NCI-H1930 (cell line): ENCODE data around the gene HMX2.
"Not testable (repeated sequence)": the region's sequence is repeated elsewhere in the genome, so short reads cannot be mapped to it uniquely, and the experiment has no call there.

Experiments
- DNase-seq, 2 experiments: peaks; one replicate each; lab custom pipeline; 2025; lab: John Stamatoyannopoulos, UW

Gene HMX2

DNA sequence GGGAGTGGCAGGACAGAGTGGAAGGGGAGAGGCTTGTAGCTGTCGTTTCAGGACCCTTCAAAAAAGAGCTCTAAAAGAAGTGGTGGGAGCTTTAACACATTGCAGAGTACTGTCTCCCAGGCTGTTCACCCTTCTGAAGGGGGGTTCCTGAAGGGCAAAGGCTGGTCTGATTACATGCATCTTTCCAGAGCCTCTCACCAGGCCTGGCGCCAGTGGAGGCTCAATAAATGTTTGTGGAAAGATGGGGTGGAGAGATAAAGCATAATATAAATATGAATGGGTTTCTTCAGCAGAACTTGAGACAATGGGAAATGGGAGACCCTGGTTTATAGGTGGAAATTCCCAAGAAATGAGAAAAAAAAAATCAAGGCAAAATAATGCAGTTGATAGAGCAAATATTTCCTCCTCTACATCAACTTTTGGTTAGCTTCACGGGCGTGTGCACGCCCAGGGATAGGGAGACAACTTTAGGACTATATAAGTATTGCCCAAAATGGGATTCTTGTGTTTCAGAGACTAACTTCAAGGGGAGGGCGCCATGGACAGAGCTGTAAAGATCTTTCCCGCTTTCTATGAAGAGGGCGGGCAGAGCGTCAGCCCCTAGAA, 5.7 kb downstream of the HMX2 start:
- no peak for DNase-seq

DNA sequence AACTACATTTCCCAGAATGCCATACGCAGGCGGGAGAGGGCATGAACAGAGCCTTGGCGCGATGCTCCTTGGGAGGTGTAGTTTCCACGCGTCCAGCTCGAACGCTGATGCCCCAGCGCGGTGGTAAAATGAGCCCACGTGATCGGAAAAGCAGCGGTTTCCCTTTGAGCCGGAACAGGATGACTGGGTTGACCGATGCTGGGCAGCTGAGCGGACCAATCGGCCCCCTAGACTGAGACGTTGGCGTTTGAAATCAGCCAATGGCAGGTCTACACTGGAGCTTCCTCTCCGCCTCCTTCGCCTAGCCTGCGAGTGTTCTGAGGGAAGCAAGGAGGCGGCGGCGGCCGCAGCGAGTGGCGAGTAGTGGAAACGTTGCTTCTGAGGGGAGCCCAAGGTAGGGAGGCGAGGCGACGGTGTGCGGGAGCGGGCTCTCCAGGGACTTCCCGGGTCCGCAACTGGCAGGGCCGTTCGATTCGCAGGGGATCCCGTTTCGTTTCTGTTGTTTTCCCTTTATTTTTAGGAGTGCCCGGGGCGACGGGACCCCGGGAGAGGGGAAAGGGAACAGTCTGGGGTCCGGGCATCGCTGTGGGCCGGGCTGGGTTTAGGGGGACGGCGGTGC, 6.3 kb downstream of the HMX2 start, which contains the start of gene BUB3:
Gene BUB3, plus strand, starts transcription at position 311 of the 619 bp plus-strand sequence. CDS start 516 bp downstream, outside the sequence.
- DNase-seq, result peak; percentile 96 to 97

DNA sequence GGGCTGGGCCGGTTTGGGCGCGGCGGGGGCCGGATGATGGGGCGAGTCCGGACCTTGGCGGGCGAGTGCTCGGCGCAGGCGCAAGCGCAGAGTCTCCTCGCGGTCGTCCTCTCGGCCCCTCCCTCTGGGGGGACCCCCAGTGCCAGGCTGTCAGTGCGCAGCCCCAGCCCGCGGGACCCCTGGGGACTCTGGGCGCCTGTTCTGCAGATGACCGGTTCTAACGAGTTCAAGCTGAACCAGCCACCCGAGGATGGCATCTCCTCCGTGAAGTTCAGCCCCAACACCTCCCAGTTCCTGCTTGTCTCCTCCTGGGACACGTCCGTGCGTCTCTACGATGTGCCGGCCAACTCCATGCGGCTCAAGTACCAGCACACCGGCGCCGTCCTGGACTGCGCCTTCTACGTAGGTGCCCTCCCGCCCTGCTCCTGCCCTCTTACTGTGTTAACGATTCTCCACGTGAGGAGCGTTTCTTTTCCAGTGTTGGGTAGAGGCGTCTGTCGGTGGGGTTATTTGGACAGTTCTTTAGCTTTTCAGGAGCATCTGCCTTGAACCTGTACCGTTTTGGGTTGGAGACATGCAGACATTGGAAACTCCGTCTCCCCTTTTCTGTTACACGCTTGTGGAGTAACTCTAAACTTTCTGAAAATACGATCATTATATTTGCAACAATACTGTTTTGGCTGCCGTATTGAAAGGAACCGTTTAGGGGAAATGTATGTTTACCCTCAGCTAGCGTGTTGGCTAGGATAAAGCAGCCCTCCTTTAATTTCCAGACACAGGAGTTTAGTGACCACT, 7.0 kb downstream of the HMX2 start:
- DNase-seq, result peak in 1 of 2 experiments; percentile 37

DNA sequence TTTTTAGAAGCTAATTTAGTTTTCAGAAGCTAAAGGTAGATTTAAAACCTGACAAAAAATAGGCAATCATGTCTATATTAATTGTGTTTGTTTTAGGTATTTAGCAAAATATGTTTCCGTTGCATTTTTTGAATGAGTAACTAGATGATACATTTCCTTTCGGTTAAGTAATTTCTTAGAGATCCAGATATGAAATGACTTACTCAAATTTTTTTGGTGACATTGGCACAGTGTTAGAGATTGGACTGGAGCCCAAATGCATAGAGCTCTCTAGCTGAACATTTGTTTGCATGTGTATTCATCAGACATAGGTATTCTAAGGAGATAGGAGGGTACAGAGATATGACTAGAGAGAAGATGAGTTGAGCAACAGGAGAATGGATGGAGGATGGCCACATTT, 8.1 kb downstream of the HMX2 start:
- no peak for DNase-seq

DNA sequence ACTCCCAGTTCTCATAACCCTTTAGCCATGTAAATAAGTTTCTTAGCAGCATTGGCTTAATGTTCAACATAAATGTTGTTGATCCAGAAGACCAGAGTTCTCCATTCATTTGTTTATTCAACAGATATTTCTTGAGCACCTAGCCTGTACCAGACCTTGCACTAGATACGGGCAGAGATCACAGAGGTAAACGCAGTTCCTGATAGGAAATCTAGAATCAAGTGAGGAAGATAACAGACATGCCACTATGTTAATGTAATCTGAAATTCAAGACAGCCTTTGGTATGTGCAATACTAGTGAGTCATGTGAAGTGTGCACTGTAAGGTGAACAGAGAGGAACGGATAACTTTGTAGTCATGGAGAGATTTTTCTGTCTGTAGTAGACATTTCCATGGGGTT, 9.3 kb downstream of the HMX2 start:
- DNase-seq, result no peak

DNA sequence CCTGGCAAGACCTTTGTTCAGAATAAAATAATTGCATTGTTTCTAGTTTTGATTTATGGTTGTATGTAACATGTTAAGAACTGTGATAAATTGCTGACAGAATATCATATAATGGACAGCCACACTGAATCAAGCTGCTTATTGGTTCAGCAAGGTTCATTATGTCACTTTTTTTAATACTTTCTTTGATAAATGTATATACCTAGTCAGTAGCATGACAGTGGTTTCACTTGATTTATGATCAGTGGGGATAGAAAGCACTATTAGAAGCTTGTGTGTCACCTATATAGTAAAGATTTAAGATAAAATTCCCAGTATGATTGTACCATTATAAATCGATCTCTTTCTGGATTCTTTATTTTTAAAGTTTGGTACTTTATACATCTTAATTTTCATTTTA, 10.7 kb downstream of the HMX2 start:
- no peak for DNase-seq

DNA sequence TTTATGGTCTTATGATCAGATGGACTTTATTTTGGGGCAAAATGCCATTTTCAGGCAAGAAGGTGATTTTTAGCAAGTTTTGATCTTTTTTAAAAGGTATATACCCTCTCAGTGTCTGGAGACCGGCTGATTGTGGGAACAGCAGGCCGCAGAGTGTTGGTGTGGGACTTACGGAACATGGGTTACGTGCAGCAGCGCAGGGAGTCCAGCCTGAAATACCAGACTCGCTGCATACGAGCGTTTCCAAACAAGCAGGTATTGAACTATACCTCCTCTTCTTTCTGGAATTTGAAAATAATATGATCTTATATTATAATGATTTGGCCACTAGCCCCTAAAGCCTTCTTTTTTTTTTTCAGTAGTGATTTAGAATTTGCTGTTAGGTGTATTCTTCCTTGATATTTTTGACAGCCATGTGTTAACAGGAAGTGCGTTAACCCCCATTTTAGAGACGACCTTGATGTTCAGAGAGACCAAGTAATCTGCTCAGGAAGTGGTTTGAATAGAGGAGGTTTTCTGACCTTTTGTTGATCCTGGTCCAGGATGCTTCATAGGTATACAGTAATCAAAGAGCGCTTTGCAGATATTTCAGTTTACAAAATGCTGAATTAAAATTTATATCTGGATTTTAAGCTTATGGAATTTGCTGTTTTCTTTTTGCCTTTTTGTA, 12.5 kb downstream of the HMX2 start:
- no peak for DNase-seq

DNA sequence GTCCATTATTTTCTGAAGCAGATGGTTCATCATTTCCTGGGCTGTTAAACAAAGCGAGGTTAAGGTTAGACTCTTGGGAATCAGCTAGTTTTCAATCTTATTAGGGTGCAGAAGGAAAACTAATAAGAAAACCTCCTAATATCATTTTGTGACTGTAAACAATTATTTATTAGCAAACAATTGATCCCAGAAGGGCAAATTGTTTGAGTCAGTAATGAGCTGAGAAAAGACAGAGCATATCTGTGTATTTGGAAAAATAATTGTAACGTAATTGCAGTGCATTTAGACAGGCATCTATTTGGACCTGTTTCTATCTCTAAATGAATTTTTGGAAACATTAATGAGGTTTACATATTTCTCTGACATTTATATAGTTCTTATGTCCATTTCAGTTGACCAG, 16.4 kb downstream of the HMX2 start:
- no peak for DNase-seq

DNA sequence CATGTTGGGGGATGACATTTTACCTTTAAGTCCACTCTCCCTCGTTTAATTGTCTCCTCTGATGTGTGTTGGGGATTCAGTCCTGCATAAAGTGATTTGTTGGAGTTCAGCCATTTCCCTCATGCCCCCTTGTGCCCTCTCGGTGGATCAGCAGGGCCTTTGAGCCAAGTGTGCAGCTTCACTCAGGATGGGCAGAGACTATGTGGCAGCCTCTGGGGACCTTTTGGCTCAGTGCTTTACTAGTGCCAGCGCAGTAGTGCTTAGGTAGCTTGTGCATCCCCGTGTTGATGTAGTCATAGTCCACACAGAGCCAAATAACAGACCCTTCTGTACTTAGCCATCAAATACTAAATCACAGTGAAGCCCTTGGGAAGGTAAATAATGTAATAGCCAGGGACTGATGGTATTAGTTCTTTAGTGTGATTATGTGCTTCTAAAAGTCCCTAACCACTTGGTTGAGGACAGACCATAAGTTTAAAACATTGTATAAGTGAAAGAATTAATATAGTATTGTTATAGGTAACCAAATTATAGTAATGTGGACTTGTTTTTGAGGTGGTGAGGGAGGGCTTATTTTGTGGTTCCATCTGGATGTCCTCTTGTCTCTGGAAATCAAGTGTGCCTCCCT, 17.6 kb downstream of the HMX2 start:
- no peak for DNase-seq

DNA sequence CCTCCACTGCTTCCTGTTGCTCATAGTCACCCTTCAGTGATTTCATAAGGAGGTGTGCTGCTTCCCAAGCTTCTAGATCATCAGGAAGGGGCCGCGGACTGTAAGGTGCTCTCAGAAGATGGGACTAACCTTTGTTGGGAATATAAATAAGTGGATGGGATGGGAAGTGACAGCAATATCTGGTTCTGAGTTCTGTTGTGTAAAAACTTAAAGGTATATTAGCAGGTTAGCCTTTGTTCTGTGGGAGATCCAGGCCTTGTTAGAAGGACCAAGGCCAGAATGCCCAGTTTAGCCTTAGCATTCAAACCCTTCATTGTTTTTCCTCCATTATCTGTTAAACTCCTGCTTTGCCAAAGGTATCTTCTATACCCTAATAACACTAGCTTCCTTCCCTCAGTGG, 18.7 kb downstream of the HMX2 start:
- DNase-seq, result no peak

DNA sequence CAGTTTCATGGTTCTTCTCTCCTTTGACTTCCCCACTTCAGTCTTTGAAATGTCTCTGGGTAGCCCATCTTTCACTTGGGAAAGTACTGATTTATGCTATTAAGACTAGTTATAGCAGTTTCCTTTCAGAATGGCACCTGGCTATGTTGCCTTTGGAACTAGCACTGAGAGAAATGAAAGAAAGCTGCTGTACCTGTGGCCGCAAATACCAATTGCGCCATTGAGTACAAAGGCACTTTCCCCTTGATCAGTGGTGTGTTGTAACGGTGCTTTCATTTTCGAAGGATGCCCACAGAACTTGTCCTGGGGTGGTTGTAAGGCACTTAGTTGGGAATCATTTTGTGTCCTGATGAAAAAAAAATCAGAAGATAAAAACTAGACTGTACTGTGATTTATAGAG, 23.0 kb downstream of the HMX2 start:
- DNase-seq, result no peak

DNA sequence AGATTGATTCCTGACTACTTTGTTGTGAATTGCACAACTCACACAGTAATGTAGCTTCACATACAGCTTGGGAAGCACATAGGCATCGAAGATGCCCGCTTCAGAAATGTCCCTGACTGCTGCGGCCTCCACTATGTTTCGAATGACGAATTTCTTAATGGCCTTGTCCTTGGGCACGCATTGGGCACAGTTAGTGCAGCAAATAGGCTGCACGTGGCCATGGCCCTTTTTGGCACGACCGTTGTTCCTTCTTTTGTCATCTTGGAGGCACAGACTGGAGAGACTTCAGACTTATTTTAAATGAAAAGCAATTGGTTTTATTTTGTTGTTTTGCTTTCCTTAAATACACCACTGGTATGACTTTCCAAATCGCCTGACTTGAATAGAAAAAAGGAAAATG, 23.7 kb downstream of the HMX2 start:
- DNase-seq, result not testable (repeated sequence)

DNA sequence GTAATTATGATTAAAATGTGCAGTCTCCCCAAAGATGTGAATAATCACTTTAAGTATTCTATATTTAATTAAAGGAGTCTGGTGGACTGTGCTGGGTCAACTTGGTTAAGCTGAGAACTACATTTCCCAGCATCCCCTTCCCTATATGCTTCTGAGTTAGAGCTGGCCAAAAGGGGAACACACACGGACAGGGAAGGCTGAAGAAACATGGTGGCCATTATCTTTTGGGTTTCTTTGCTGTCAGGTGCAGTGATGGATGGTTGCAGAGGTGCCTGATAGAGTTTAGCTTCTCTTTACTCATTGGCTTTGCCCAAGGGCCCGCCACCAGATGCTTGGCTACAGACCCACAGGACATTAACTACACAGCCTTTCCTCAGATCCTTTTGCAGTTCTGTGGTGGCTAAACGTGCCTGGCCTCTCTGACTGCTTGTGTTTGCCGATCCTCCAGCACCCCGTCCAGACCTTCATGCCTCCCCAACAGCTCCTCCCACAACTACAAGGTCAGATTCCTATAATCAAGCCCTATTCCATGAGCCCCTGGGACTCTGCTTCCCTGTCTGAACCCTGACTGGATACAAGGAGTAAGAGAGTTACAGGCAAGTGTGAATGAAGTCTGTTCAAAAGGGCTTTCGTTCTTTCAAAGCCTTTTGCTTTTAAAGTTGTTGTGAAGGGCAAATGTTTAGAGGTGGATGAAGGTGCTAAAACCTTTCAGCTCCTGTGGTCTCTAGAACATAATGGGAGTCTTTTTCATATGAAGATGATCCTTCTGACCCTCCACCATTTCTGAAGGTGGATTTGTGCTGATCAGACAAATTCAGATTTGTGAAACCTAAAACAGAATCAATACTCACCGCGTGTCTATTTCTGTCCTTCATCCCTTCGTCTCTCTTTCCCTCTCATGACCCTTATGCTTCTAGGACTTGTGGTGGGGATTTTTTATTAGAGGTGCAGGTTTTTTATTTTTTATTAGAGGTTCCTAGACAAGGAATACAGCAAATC, 27.8 kb downstream of the HMX2 start:
- DNase-seq, result no peak

DNA sequence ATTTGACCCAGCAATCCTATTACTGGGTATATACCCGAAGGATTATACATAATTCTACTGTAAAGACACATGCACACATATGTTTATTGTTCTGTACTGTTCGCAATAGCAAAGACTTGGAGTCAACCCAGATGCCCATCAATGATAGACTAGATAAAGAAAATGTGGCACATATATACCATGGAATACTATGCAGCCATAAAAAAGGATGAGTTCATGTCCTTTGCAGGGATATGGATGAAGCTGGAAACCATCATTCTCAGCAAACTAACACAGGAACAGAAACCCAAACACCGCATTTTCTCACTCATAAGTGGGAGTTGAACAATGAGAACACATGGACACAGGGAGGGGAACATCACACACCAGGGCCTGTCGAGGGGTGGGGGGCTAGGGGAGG, 30.5 kb downstream of the HMX2 start:
- DNase-seq, result not testable (repeated sequence)

DNA sequence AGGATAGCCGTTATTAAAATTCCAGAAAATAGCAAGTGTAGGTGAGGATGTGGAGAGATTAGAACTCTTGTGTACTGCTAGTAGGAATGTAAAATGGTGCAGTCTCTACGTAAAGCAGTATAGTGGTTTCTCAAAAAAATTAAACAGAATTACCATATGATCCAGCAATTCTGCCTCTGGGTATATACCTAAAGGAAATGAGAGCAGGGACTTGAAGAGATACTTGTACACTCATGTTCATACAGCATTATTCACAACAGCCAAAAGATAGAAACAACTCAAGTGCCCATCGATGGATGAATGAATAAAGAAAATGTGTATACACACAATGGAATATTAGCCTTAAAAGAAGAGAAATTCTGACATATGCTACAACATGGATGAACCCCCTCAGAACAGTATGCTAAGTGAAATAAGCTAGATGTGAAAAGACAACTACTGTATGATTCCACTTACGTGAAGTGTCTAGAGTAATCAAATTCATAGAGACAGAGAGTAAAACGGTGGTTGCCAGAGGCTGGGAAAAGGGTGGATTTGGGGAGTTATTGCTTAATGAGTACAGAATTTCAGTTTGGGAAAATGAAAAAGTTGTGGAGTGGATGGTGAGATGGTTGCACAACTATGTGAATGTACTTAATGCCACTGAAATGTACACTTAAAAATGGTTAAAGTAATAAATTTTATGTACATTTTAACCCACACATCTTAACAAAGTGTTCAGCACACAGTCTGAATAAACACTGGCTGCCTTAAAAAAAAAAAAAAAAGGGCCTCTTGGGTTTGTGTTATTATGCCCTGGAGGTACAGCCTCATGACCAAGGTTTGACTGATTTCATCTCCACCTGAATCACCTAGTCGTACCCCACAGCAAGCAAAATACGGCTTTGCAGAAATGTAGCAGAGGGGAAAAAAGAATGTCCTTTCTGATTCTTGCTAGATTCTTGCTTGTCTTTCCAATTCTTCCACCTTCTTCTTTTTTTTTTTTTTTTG, 32.5 kb downstream of the HMX2 start:
- no peak for DNase-seq

DNA sequence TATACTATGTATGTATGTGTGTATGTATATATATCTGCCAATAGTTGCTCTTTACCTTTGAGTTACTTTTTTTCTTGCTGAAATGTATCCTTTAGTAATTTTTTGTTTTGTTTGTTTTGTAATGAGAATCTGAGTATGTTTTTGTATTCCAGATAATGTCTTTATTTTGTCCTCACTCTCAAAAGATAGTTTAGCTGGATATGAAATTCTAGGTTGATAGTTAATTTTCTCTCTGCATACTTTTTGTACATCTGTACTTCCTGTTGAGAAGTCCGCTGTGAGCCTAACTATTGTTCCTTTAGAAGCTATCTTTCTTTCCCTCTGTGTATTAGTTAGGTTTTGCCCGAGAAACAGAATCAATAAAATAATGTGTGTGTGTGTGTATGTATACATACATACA, 35.8 kb downstream of the HMX2 start:
- no peak for DNase-seq

DNA sequence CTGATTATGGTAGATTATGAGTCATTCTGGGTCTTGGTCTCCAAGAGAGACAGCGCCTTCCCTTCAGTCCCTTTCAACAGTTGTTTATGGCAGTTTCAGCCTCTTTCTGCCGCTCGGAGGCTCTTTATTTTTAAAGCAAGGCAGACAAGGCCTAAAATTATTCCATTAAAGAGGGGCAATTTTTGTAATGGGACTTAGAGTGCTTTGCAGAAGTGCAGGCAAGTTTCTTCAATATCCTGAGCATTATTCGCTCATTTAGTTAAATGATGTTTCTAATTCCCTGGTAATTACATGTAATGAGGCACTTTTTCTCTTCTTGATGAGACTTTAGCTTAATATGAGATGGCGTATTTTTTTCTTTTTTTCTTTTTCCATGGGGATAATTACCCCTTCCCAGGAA, 39.8 kb downstream of the HMX2 start:
- peak; percentile 58 to 71 for DNase-seq

DNA sequence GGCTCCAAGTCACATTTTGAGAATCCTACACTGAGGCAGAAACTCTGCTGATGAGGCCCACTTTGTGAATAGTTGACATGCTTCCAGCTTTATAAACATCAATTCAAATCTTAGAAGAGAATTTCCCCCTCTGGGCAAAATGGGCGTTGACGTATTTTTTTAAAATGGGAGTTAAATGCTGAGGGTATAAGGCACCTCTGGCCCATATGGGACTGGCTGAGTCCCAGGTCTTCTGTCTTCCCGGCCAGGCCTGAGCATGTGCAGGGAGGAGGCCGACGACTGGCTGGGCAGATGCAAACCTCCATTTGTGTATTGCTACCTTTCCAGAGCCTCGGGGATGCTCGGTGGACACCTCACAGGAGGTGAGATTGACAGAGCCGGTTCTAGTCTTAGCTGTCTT, 44.0 kb downstream of the HMX2 start:
- no peak for DNase-seq

DNA sequence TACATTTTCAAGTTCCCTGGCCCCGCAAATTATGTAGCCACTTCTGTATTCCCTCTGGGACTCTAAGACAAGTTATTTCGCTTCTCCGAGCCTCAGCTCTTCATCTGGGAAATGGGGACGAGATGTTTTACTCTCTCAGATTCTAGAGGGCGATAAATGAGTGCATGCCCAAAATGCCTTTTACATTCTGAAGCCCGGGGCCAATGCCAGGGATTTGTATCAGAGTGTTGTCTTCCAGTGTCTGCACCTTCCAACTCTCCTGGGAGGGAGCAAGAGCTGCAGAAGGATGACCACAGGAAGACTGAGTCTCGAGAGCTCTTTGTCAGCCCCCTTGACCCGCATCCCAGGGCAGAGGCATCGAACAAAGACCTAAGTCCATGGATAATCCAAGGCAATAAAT, 46.1 kb downstream of the HMX2 start:
- DNase-seq, result no peak
